ENCODE data around the gene QRICH1. TPM values are rescaled to one million over a fixed set of nuclear protein-coding genes. Genes with fewer than 3 reads are reported as not detected.

The QRICH1 gene
- total and polyA plus RNA-seq, 2 of the 13 experiments (the other 11 are each of a cell fraction or from before 2014, with no cell fraction given), result 52.6 to 102 TPM

DNA sequence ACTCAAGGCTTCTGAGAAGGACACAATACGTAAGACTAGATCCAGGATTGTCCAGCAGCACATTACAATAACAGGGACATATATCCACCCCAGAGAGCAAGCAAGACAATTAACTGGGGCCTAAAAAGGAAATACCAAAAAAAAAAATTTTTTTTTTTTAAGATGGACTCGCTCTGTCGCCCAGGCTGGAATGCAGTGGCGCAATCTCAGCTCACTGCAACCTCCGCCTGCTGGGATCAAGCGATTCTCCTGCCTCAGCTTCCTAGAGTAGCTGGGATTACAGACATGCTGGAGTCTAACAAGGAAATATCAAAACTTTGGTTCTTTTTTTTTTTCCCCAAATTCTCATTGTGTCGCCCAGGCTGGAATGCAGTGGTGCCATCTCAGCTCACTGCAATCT is 35.9 kb downstream of the QRICH1 start (continued):
- TF ChIP-seq CREB1 (IDR thresholded peaks at IDR 0.05), result no peak
- no peak for TF ChIP-seq CREB1 (CRISPR knock-in tag; IDR thresholded peaks at IDR 0.05)
- TF ChIP-seq HOXA7 (CRISPR knock-in tag; IDR thresholded peaks at IDR 0.05), result no peak
- no peak for TF ChIP-seq SRF (IDR thresholded peaks at IDR 0.05; ENCODE audit: low read depth, low read length)
- no peak for TF ChIP-seq ZSCAN30 (CRISPR knock-in tag; IDR thresholded peaks at IDR 0.05)

DNA sequence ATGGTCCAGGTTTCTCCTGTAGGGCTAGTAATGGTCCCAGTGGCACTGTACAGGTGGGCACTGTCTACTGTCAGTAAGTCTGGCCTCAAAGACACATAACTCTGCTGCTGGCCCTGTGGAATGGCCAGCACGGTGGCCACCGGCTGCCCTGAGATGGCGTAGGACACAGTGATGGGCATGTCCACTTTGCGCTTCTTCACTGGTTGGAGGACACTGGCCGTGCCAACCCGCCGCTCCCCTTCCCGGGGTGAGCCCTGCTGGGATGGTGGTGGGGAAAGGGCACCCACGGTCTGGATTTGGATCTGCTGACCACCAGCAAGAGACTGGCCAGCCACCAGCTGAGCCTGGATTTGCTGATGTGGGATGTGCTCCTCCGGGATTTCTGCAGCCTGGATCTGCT is 36.6 kb downstream of the QRICH1 start:
- ChIA-PET CTCF (ENCODE audit: low intra/inter-chr PET ratio, low total read pairs) (no interaction called here), POLR2A (no interaction called here)
- Histone ChIP-seq H2AFZ (ENCODE audit: low read length) (no peak overlapping the region), H3K27me3 (ENCODE audit: control insufficient read depth in 1 of 2, insufficient read depth in 2 of 2, low read length in 2 of 2) (no peaks in the 10 kb centered on the region), H3K4me1 (ENCODE audit: insufficient read depth, low read length) (peaks cover 13% of the 10 kb centered on the region; the same call in 1 of the 2 replicates), H3K4me3 (replicated peaks in 1 of 3; ENCODE audit: insufficient read depth in 1 of 3, low read depth in 2 of 3, low read length in 3 of 3) (no peak overlapping the region), H3K36me3 (replicated peaks in 1 of 2; ENCODE audit: control insufficient read depth in 1 of 2, insufficient read depth in 2 of 2, low read length in 2 of 2) (peaks cover 24 to 63% of the 10 kb centered on the region in 2 experiments), H3K9ac (ENCODE audit: insufficient read depth, low read depth, low read length) (no peak overlapping the region), H3K9me3 (ENCODE audit: low read length) (no peaks in the 10 kb centered on the region), H3K4me2 (ENCODE audit: low read depth, low read length) (no peak overlapping the region), H3K27ac (ENCODE audit: extremely low read length, insufficient read depth, low read length) (no peak overlapping the region), H3K79me2 (ENCODE audit: insufficient read depth, low read length) (no peaks in the 10 kb centered on the region), H4K20me1 (ENCODE audit: insufficient read depth, low read length) (no peaks in the 10 kb centered on the region)
- WGBS (ENCODE audit: low lambda C conversion rate), result 92% methylated on average over 2 of the region's 10 CpGs
- BruUV-seq (replicated peaks), result TSS peak; percentile 33
- TF ChIP-seq ZNF782 (CRISPR knock-in tag; IDR thresholded peaks at IDR 0.05; ENCODE audit: borderline replicate concordance), result no peak
- TF ChIP-seq, protein P1, sequence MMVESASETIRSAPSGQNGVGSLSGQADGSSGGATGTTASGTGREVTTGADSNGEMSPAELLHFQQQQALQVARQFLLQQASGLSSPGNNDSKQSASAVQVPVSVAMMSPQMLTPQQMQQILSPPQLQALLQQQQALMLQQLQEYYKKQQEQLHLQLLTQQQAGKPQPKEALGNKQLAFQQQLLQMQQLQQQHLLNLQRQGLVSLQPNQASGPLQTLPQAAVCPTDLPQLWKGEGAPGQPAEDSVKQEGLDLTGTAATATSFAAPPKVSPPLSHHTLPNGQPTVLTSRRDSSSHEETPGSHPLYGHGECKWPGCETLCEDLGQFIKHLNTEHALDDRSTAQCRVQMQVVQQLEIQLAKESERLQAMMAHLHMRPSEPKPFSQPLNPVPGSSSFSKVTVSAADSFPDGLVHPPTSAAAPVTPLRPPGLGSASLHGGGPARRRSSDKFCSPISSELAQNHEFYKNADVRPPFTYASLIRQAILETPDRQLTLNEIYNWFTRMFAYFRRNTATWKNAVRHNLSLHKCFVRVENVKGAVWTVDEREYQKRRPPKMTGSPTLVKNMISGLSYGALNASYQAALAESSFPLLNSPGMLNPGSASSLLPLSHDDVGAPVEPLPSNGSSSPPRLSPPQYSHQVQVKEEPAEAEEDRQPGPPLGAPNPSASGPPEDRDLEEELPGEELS (CRISPR knock-in tag; IDR thresholded peaks at IDR 0.05), result no peak
- TF ChIP-seq ZFP37 (CRISPR knock-in tag; IDR thresholded peaks at IDR 0.05; ENCODE audit: borderline replicate concordance), result no peak
- TF ChIP-seq, protein P2, sequence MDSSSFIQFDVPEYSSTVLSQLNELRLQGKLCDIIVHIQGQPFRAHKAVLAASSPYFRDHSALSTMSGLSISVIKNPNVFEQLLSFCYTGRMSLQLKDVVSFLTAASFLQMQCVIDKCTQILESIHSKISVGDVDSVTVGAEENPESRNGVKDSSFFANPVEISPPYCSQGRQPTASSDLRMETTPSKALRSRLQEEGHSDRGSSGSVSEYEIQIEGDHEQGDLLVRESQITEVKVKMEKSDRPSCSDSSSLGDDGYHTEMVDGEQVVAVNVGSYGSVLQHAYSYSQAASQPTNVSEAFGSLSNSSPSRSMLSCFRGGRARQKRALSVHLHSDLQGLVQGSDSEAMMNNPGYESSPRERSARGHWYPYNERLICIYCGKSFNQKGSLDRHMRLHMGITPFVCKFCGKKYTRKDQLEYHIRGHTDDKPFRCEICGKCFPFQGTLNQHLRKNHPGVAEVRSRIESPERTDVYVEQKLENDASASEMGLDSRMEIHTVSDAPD (CRISPR knock-in tag; IDR thresholded peaks at IDR 0.05), result no peak
- TF ChIP-seq AGO2 (optimal IDR thresholded peaks at IDR 0.05; ENCODE audit: low read depth, low read length), result peak; percentile 78
- TF ChIP-seq ZNF619 (CRISPR knock-in tag; IDR thresholded peaks at IDR 0.05), result no peak
- no peak for TF ChIP-seq GATAD2A (CRISPR knock-in tag; IDR thresholded peaks at IDR 0.05)
- no peak for FAIRE-seq
- intact Hi-C loops (cut with micrococcal nuclease; ENCODE audit: unreplicated experiment) (no loop called here), in situ Hi-C loops (cut with HindIII; ENCODE audit: extremely low pct_ligation_motif_present, low pct_unique_long_range_greater_than_20kb) (no loop called here)
- no peak for DNase-seq (ENCODE audit: low spot score)
- peak; percentile 23 for ATAC-seq

Measured in HepG2 (cell line).